Gastroesophageal sphincter (tissue), 3 donors: Measurements from ENCODE around the gene RPS6KC1.

Source experiments
- CTCF ChIP-seq, 4 experiments: fragments of 200-600 bp in 2 of 4; fragments of 450-650 bp in 2 of 4; sonication (generic) in 1 of 4; IDR thresholded peaks; one replicate each; pipeline ENCODE4 v1.5.1; 2017 to 2019; ENCODE audit warnings: antibody characterized with exemption in 4 of 4, mild to moderate bottlenecking in 2 of 4, moderate library complexity in 2 of 4
- POLR2A ChIP-seq, 2 donors: fragments of 450-650 bp; IDR thresholded peaks; one replicate each; pipeline ENCODE4 v1.6.1; 2017; ENCODE audit warnings: antibody characterized with exemption in 2 of 2, mild to moderate bottlenecking in 2 of 2, moderate library complexity in 1 of 2
- POLR2AphosphoS5 ChIP-seq: sonication (generic); formaldehyde crosslinking; IDR thresholded peaks from one replicate; pipeline ENCODE4 v1.6.1; 2017; ENCODE audit warnings: antibody characterized with exemption

GRCh38 chr1:213103377-213104306, 52.6 kb downstream of the RPS6KC1 start:
- TF ChIP-seq CTCF (IDR thresholded peaks at IDR 0.05) (no peak), POLR2A (IDR thresholded peaks at IDR 0.05) (no peak), POLR2AphosphoS5 (no peak)
